HEK293 (cell line): ENCODE results near the gene WWC1.

ENCODE experiments used
- CTCF ChIA-PET: fragments of 350-600 bp; formaldehyde crosslinking; extraction: SDS; loops from one replicate; lab custom pipeline; 2021; ENCODE audit warnings: antibody characterized with exemption; lab: Yijun Ruan, JAX
- POLR2A ChIA-PET: fragments of 300-600 bp; formaldehyde crosslinking; extraction: SDS; loops from one replicate; lab custom pipeline; 2020; ENCODE audit warnings: antibody characterized with exemption, inconsistent platforms; lab: Yijun Ruan, JAX
- H3K27ac ChIP-seq: fragments of 200-500 bp; sonication (Bioruptor generic); 2 replicates; pipeline ENCODE4 v1.5.1; 2014; ENCODE audit warnings: low read depth, low read length, control low read depth, inconsistent platforms; ENCODE audit errors: extremely low read depth
- H3K36me3 ChIP-seq, 2 experiments: fragments of 200-500 bp in 1 of 2; sonication (Bioruptor generic) in 1 of 2; 1 replicate in 1 of 2; 2 replicates in 1 of 2; pipeline ENCODE4 v1.5.1; 2014 to 2017; ENCODE audit warnings: inconsistent platforms in 2 of 2, low read length in 2 of 2; ENCODE audit not compliant: control insufficient read depth in 2 of 2, insufficient read depth in 1 of 2
- H3K4me1 ChIP-seq: fragments of 200-500 bp; sonication (Bioruptor generic); 2 replicates; pipeline ENCODE4 v1.5.1; 2014; ENCODE audit warnings: mild to moderate bottlenecking, low read length, inconsistent platforms; ENCODE audit not compliant: control insufficient read depth, insufficient read depth
- H3K4me3 ChIP-seq: 2 replicates; pipeline ENCODE4 v1.5.1; 2011; ENCODE audit warnings: low read depth, mild to moderate bottlenecking, control low read depth, low read length, moderate library complexity
- H3K9me3 ChIP-seq: fragments of 200-500 bp; sonication (Bioruptor generic); 2 replicates; pipeline ENCODE4 v1.5.1; 2014; ENCODE audit warnings: low read depth, low read length, inconsistent platforms; ENCODE audit not compliant: control insufficient read depth, insufficient read depth
- KLF1 ChIP-seq: fragments of 450-650 bp; formaldehyde crosslinking; IDR thresholded peaks from 2 replicates; pipeline ENCODE4 v1.5.1; 2016; ENCODE audit warnings: missing biosample characterization, missing genetic modification characterization
- KLF16 ChIP-seq: fragments of 450-650 bp; formaldehyde crosslinking; IDR thresholded peaks from 2 replicates; pipeline ENCODE4 v1.5.1; 2017; ENCODE audit warnings: missing biosample characterization, missing genetic modification characterization
- PBX3 ChIP-seq: sonication (generic); formaldehyde crosslinking; IDR thresholded peaks from 2 replicates; pipeline ENCODE4 v1.8.1; 2022; ENCODE audit warnings: mild to moderate bottlenecking, moderate library complexity, missing genetic modification reagents
- PRDM6 ChIP-seq: fragments of 450-650 bp; formaldehyde crosslinking; IDR thresholded peaks from 2 replicates; pipeline ENCODE4 v1.5.1; 2017; ENCODE audit warnings: missing biosample characterization, missing genetic modification characterization
- SCRT1 ChIP-seq: fragments of 450-650 bp; formaldehyde crosslinking; IDR thresholded peaks from 2 replicates; pipeline ENCODE4 v1.5.1; 2016; ENCODE audit warnings: missing biosample characterization, missing genetic modification characterization, borderline replicate concordance
- SP7 ChIP-seq: fragments of 450-650 bp; formaldehyde crosslinking; IDR thresholded peaks from 2 replicates; pipeline ENCODE4 v1.5.1; 2016; ENCODE audit warnings: missing biosample characterization, missing genetic modification characterization
- TRIM28 ChIP-seq: IDR thresholded peaks from 2 replicates; pipeline ENCODE4 v1.6.1; 2011; ENCODE audit warnings: low read length, control low read depth, borderline replicate concordance
- ZFP69B ChIP-seq: fragments of 450-650 bp; formaldehyde crosslinking; IDR thresholded peaks from 2 replicates; pipeline ENCODE4 v1.5.1; 2016; ENCODE audit warnings: missing biosample characterization, missing genetic modification characterization
- ZNF138 ChIP-seq: fragments of 450-650 bp; formaldehyde crosslinking; IDR thresholded peaks from 2 replicates; pipeline ENCODE4 v1.5.1; 2016; ENCODE audit warnings: missing biosample characterization, missing genetic modification characterization, borderline replicate concordance
- ZNF140 ChIP-seq: fragments of 450-650 bp; formaldehyde crosslinking; IDR thresholded peaks from 2 replicates; pipeline ENCODE4 v1.5.1; 2016; ENCODE audit warnings: missing biosample characterization, missing genetic modification characterization
- ZNF18 ChIP-seq: fragments of 450-650 bp; formaldehyde crosslinking; IDR thresholded peaks from 2 replicates; pipeline ENCODE4 v1.5.1; 2016; ENCODE audit warnings: missing biosample characterization, missing genetic modification characterization
- ZNF214 ChIP-seq: fragments of 450-650 bp; formaldehyde crosslinking; IDR thresholded peaks from 2 replicates; pipeline ENCODE4 v1.5.1; 2017; ENCODE audit warnings: missing biosample characterization, mild to moderate bottlenecking, missing genetic modification characterization, borderline replicate concordance
- ZNF221 ChIP-seq: fragments of 450-650 bp; formaldehyde crosslinking; IDR thresholded peaks from 2 replicates; pipeline ENCODE4 v1.5.1; 2017; ENCODE audit warnings: missing biosample characterization, missing genetic modification characterization, borderline replicate concordance
- ZNF24 ChIP-seq: fragments of 450-650 bp; formaldehyde crosslinking; IDR thresholded peaks from 2 replicates; pipeline ENCODE4 v1.5.1; 2016; ENCODE audit warnings: missing biosample characterization, missing genetic modification characterization
- ZNF324 ChIP-seq: fragments of 450-650 bp; formaldehyde crosslinking; IDR thresholded peaks from 2 replicates; pipeline ENCODE4 v1.5.1; 2016; ENCODE audit warnings: missing biosample characterization, missing genetic modification characterization
- ZNF398 ChIP-seq: fragments of 450-650 bp; formaldehyde crosslinking; IDR thresholded peaks from 2 replicates; pipeline ENCODE4 v1.5.1; 2017; ENCODE audit warnings: missing biosample characterization, missing genetic modification characterization
- ZNF404 ChIP-seq: fragments of 450-650 bp; formaldehyde crosslinking; IDR thresholded peaks from 2 replicates; pipeline ENCODE4 v1.5.1; 2017; ENCODE audit warnings: missing biosample characterization, missing genetic modification characterization
- ZNF560 ChIP-seq: fragments of 450-650 bp; formaldehyde crosslinking; IDR thresholded peaks from 2 replicates; pipeline ENCODE4 v1.5.1; 2017; ENCODE audit warnings: missing biosample characterization, missing genetic modification characterization, borderline replicate concordance
- ZNF830 ChIP-seq: fragments of 450-650 bp; IDR thresholded peaks from 2 replicates; pipeline ENCODE4 v1.5.0; 2018; ENCODE audit warnings: missing biosample characterization, missing genetic modification characterization, low read depth, mild to moderate bottlenecking, moderate library complexity

WWC1 gene

GRCh38 chr5:168474319-168474718 lies 182.9 kb downstream of the WWC1 start:
- POLR2A ChIA-PET: no interaction called here

GRCh38 chr5:168477060-168477459 lies 185.6 kb downstream of the WWC1 start:
- Histone ChIP-seq H3K9me3 (no peaks in the 10 kb centered on the region), H3K36me3 (no peaks in the 10 kb centered on the region), H3K4me3 (no peak overlapping the region), H3K4me1 (no peaks in the 10 kb centered on the region), H3K27ac (no peak overlapping the region)
- POLR2A ChIA-PET: no interaction called here
- no peak for TF ChIP-seq ZNF24 (tag by site-specific recombination)
- TF ChIP-seq KLF16 (tag by site-specific recombination): no peak
- no peak for TF ChIP-seq KLF1 (tag by site-specific recombination)
- TF ChIP-seq ZFP69B (tag by site-specific recombination): no peak
- TF ChIP-seq ZNF324 (tag by site-specific recombination): no peak
- no peak for TF ChIP-seq PRDM6
- TF ChIP-seq ZNF830 (tag by site-specific recombination): no peak
- no peak for TF ChIP-seq ZNF404 (tag by site-specific recombination)
- no peak for TF ChIP-seq ZNF18 (tag by site-specific recombination)
- TF ChIP-seq ZNF138 (tag by site-specific recombination): no peak
- TF ChIP-seq SP7 (tag by site-specific recombination): no peak
- no peak for TF ChIP-seq PBX3
- no peak for TF ChIP-seq ZNF140
- TF ChIP-seq ZNF214 (tag by site-specific recombination): no peak
- no peak for TF ChIP-seq TRIM28
- TF ChIP-seq ZNF560 (tag by site-specific recombination): no peak
- TF ChIP-seq ZNF398 (tag by site-specific recombination): no peak
- TF ChIP-seq ZNF221 (tag by site-specific recombination): no peak
- CTCF ChIA-PET: interaction anchor here (1.5 kb wide), 1 partner anchor 9 kb away, joined by 5 read pairs; the partner anchor contains the start of gene RARS1

More at GRCh38 chr5:168474319-168474718, 182.9 kb downstream of the WWC1 start:
- Histone ChIP-seq H3K36me3 (peaks cover 0 to 10% of the 10 kb centered on the region in 2 experiments; a peak in 1 of 3 replicates), H3K4me1 (no peaks in the 10 kb centered on the region), H3K9me3 (no peaks in the 10 kb centered on the region), H3K27ac (no peak overlapping the region), H3K4me3 (no peak overlapping the region)
- CTCF ChIA-PET: no interaction called here
- TF ChIP-seq SCRT1: no peak
